ENCODE measurements around the gene CNBD2. TPM values are rescaled to one million over a fixed set of nuclear protein-coding genes. Genes with fewer than 3 reads are reported as not detected.

Gene CNBD2
- polyA plus RNA-seq, 1 donor from 2014 or later: 9.5 TPM

GRCh38 chr20:36061754-36062153 is 93.4 kb downstream of the CNBD2 start:
- Histone ChIP-seq H3K36me3 (ENCODE audit: insufficient read depth, low read length) (no peaks in the 10 kb centered on the region), H4K20me1 (ENCODE audit: insufficient read depth) (no peaks in the 10 kb centered on the region), H3K4me3 (ENCODE audit: low read length) (no peak overlapping the region), H3K27ac (ENCODE audit: low read length) (no peak overlapping the region), H3K4me2 (ENCODE audit: low read length) (no peak overlapping the region), H3F3A (ENCODE audit: insufficient read depth, low read length, poor library complexity, severe bottlenecking) (no peaks in the 10 kb centered on the region), H3K79me2 (replicated peaks; ENCODE audit: insufficient read depth, low read length) (no peaks in the 10 kb centered on the region), H3K9me3 (ENCODE audit: low read length) (no peaks in the 10 kb centered on the region), H3K27me3 (ENCODE audit: insufficient read depth, low read depth, low read length) (no peaks in the 10 kb centered on the region), H2AFZ (ENCODE audit: low read depth, low read length) (no peak overlapping the region), H3K9ac (ENCODE audit: low read length) (no peak overlapping the region), H3K9me2 (ENCODE audit: insufficient read depth, low read length) (no peaks in the 10 kb centered on the region)
- TF ChIP-seq EP300 (conservative IDR thresholded peaks at IDR 0.05; ENCODE audit: poor library complexity, severe bottlenecking) (no peak), SMC3 (conservative IDR thresholded peaks at IDR 0.05; ENCODE audit: poor library complexity) (no peak), TAF1 (IDR thresholded peaks at IDR 0.05; ENCODE audit: low read depth) (no peak), POLR2AphosphoS5 (IDR thresholded peaks at IDR 0.05) (no peak), EZH2 (IDR thresholded peaks at IDR 0.05; ENCODE audit: borderline replicate concordance, insufficient read depth, low read length, poor library complexity, severe bottlenecking) (no peak), RAD21 (conservative IDR thresholded peaks at IDR 0.05) (no peak), CTCF (IDR thresholded peaks at IDR 0.05; ENCODE audit: poor library complexity, severe bottlenecking) (no peak), MXI1 (conservative IDR thresholded peaks at IDR 0.05; ENCODE audit: poor library complexity, severe bottlenecking) (no peak), REST (IDR thresholded peaks at IDR 0.05; ENCODE audit: borderline replicate concordance) (no peak)

- Histone ChIP-seq H3K9me3 (ENCODE audit: low read length) (no peaks in the 10 kb centered on the region), H3K36me3 (ENCODE audit: insufficient read depth, low read length) (no peaks in the 10 kb centered on the region), H3K9me2 (ENCODE audit: insufficient read depth, low read length) (no peaks in the 10 kb centered on the region), H2AFZ (ENCODE audit: low read depth, low read length) (no peak overlapping the region), H3K4me3 (ENCODE audit: low read length) (no peak overlapping the region), H4K20me1 (ENCODE audit: insufficient read depth) (no peaks in the 10 kb centered on the region), H3F3A (ENCODE audit: insufficient read depth, low read length, poor library complexity, severe bottlenecking) (no peaks in the 10 kb centered on the region), H3K4me2 (ENCODE audit: low read length) (no peak overlapping the region), H3K79me2 (replicated peaks; ENCODE audit: insufficient read depth, low read length) (no peaks in the 10 kb centered on the region), H3K27me3 (ENCODE audit: insufficient read depth, low read depth, low read length) (no peaks in the 10 kb centered on the region), H3K27ac (ENCODE audit: low read length) (no peak overlapping the region), H3K9ac (ENCODE audit: low read length) (no peak overlapping the region)
- TF ChIP-seq RAD21 (conservative IDR thresholded peaks at IDR 0.05) (no peak), MXI1 (conservative IDR thresholded peaks at IDR 0.05; ENCODE audit: poor library complexity, severe bottlenecking) (no peak), EZH2 (IDR thresholded peaks at IDR 0.05; ENCODE audit: borderline replicate concordance, insufficient read depth, low read length, poor library complexity, severe bottlenecking) (no peak), SMC3 (conservative IDR thresholded peaks at IDR 0.05; ENCODE audit: poor library complexity) (no peak), EP300 (conservative IDR thresholded peaks at IDR 0.05; ENCODE audit: poor library complexity, severe bottlenecking) (no peak), CTCF (IDR thresholded peaks at IDR 0.05; ENCODE audit: poor library complexity, severe bottlenecking) (no peak), REST (IDR thresholded peaks at IDR 0.05; ENCODE audit: borderline replicate concordance) (no peak), POLR2AphosphoS5 (IDR thresholded peaks at IDR 0.05) (no peak), TAF1 (IDR thresholded peaks at IDR 0.05; ENCODE audit: low read depth) (no peak)
These were observed 94.4 kb downstream of the CNBD2 start for GRCh38 chr20:36062799-36063198.

All from neural cell (in vitro differentiated cells).